Left lung (tissue), 10 donors: ENCODE data around the gene TAPT1. TPM values are rescaled to one million over a fixed set of nuclear protein-coding genes. Genes with fewer than 3 reads are reported as not detected.
A peak's percentile ranks its signal among the peaks of the same experiment; 100 is the strongest.

Experiments used
- ATAC-seq: fragments of 200-7000 bp; cut with Tn5 transposase; one replicate; pipeline ENCODE4 v1.9.1; 2020; ENCODE audit warnings: moderate library complexity
- DNase-seq, 4 donors: peaks; one replicate each; pipeline ENCODE4 v3.0.0-alpha.2; 2013 to 2020
- H3K27ac ChIP-seq, 2 donors: fragments of 200-600 bp; sonication (generic) in 1 of 2; one replicate each; pipeline versions ENCODE4 v1.5.0 to v1.8.0; 2020 to 2021
- H3K27me3 ChIP-seq, 2 donors: fragments of 200-600 bp; sonication (generic) in 1 of 2; one replicate each; pipeline versions ENCODE4 v1.5.0 to v1.8.0; 2020 to 2021
- H3K36me3 ChIP-seq, 2 donors: fragments of 200-600 bp; sonication (generic) in 1 of 2; one replicate each; pipeline versions ENCODE4 v1.5.0 to v1.8.0; 2020 to 2021
- H3K4me1 ChIP-seq, 2 donors: fragments of 200-600 bp; one replicate each; pipeline ENCODE4 v1.8.0; 2021
- H3K4me3 ChIP-seq, 2 donors: fragments of 200-600 bp; sonication (generic) in 1 of 2; one replicate each; pipeline versions ENCODE4 v1.5.0 to v1.8.0; 2020 to 2021; ENCODE audit warnings: mild to moderate bottlenecking in 1 of 2
- H3K9me3 ChIP-seq, 2 donors: fragments of 200-600 bp; sonication (generic) in 1 of 2; one replicate each; pipeline versions ENCODE4 v1.5.0 to v1.8.0; 2020 to 2021
- intact Hi-C, 2 donors: fragments of 100-400 bp; cut with DNase I; formaldehyde crosslinking; loops; one replicate each; pipeline versions ENCODE4 v1.11.2 to v1.14.2; 2022
- polyA plus RNA-seq, 6 donors: library from polyadenylated mRNA; unstranded; fragments of 120-200 nt; gene quantifications; one replicate each; pipeline ENCODE4 v1.2.1, GENCODE V29; 2013; ENCODE audit not compliant: insufficient read length in 6 of 6
- total RNA-seq, 2 donors: library from RNA; stranded (reverse); fragmentation: NEBNext Ultra II Directional; extraction: Animal tissue kit (Norgen Biotek cat#: 25700); gene quantifications; one replicate each; pipeline ENCODE4 v1.2.1, GENCODE V29; 2021
- TF ChIP-seq, protein P1 (sequence below), 2 donors: fragments of 200-600 bp; sonication (generic) in 1 of 2; IDR thresholded peaks; one replicate each; pipeline versions ENCODE4 v1.5.0 to v1.8.0; 2021; ENCODE audit warnings: antibody characterized with exemption in 2 of 2
- donor health status: DM: no; HTN: yes; CAD: no.
- donor health status: DM: no; HTN: no; CAD: no.

TAPT1 gene
- total and polyA plus RNA-seq, 8 donors: 42.9 to 65.8 (median 52.2) TPM

- Histone ChIP-seq H3K9me3 (no peaks in the 10 kb centered on the region), H3K4me1 (no peaks in the 10 kb centered on the region), H3K4me3 (no peak overlapping the region), H3K36me3 (no peaks in the 10 kb centered on the region), H3K27me3 (no peaks in the 10 kb centered on the region), H3K27ac (no peak overlapping the region)
- intact Hi-C loops: no loop called here
- TF ChIP-seq, protein P1, sequence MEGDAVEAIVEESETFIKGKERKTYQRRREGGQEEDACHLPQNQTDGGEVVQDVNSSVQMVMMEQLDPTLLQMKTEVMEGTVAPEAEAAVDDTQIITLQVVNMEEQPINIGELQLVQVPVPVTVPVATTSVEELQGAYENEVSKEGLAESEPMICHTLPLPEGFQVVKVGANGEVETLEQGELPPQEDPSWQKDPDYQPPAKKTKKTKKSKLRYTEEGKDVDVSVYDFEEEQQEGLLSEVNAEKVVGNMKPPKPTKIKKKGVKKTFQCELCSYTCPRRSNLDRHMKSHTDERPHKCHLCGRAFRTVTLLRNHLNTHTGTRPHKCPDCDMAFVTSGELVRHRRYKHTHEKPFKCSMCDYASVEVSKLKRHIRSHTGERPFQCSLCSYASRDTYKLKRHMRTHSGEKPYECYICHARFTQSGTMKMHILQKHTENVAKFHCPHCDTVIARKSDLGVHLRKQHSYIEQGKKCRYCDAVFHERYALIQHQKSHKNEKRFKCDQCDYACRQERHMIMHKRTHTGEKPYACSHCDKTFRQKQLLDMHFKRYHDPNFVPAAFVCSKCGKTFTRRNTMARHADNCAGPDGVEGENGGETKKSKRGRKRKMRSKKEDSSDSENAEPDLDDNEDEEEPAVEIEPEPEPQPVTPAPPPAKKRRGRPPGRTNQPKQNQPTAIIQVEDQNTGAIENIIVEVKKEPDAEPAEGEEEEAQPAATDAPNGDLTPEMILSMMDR (IDR thresholded peaks at IDR 0.05): no peak
- ATAC-seq: no peak
- no peak for DNase-seq
Observed at GRCh38 chr4:16257611-16258010, 31.3 kb upstream of the TAPT1 start.

GRCh38 chr4:16256343-16256742, 30.1 kb upstream of the TAPT1 start:
- Histone ChIP-seq H3K36me3 (no peaks in the 10 kb centered on the region), H3K27ac (no peak overlapping the region), H3K9me3 (no peaks in the 10 kb centered on the region), H3K4me1 (no peaks in the 10 kb centered on the region), H3K4me3 (no peak overlapping the region), H3K27me3 (no peaks in the 10 kb centered on the region)
- TF ChIP-seq, protein P1 (IDR thresholded peaks at IDR 0.05): no peak
- intact Hi-C loops: no loop called here
- ATAC-seq (no peak), DNase-seq (peak in 1 of 4 donors; percentile 46)

DNA sequence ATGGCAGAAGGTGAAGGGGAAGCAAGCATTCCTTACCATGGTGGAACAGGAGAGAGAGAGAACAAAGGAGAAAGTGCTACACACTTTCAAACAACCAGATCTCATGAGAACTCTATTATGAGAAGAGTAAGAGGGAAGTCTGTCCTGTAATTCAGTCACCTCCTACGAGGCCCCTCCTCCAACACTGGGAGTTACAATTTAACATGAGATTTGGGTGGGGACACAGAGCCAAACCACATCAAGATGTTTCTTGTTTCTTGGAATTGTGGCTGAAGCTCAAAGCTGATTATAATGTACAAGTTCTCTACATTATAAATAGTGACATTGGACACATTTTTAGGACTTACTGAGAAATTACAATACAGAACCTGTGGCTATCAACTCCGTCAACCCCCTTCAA, 29.5 kb upstream of the TAPT1 start:
- intact Hi-C loops: no loop called here
- ATAC-seq (no peak), DNase-seq (no peak)
- Histone ChIP-seq H3K36me3 (no peaks in the 10 kb centered on the region), H3K9me3 (no peaks in the 10 kb centered on the region), H3K4me1 (no peaks in the 10 kb centered on the region), H3K27ac (no peak overlapping the region), H3K27me3 (no peaks in the 10 kb centered on the region), H3K4me3 (no peak overlapping the region)
- TF ChIP-seq, protein P1 (IDR thresholded peaks at IDR 0.05): no peak

- H3K4me3 ChIP-seq: no peak overlapping the region
- no peaks in the 10 kb centered on the region for H3K27me3 ChIP-seq
- intact Hi-C loops: no loop called here
- ATAC-seq: peak; percentile 82
- no peak overlapping the region for H3K27ac ChIP-seq
- H3K4me1 ChIP-seq: no peaks in the 10 kb centered on the region
- no peaks in the 10 kb centered on the region for H3K36me3 ChIP-seq
- TF ChIP-seq, protein P1 (IDR thresholded peaks at IDR 0.05): no peak
- H3K9me3 ChIP-seq: no peaks in the 10 kb centered on the region
- DNase-seq: no peak
Observed at GRCh38 chr4:16253127-16253960, 27.1 kb upstream of the TAPT1 start.

GRCh38 chr4:16250661-16251365, 24.5 kb upstream of the TAPT1 start:
- Histone ChIP-seq H3K36me3 (no peaks in the 10 kb centered on the region), H3K27me3 (no peaks in the 10 kb centered on the region), H3K9me3 (no peaks in the 10 kb centered on the region), H3K4me3 (no peak overlapping the region), H3K4me1 (no peaks in the 10 kb centered on the region), H3K27ac (no peak overlapping the region)
- ATAC-seq: no peak
- TF ChIP-seq, protein P1 (IDR thresholded peaks at IDR 0.05): no peak
- intact Hi-C loops: no loop called here
- DNase-seq: no peak
